OCI-LY7 (cell line): Measurements from ENCODE around the gene KRT6B. TPM values are rescaled to one million over a fixed set of nuclear protein-coding genes. Genes with fewer than 3 reads are reported as not detected.

ENCODE experiments used
- BruUV-seq: library from RNA; stranded (reverse); fragments of 400-500 nt; replicated peaks from 2 replicates; lab custom pipeline; 2021; lab: Mats Ljungman, UMichigan
- CTCF ChIA-PET: fragments of 300-600 bp; sonication (Branson Sonifier 250); formaldehyde crosslinking; loops from one replicate; lab custom pipeline; 2022; ENCODE audit warnings: antibody characterized with exemption; ENCODE audit not compliant: unreplicated experiment; lab: Charles Lee
- POLR2A ChIA-PET: fragments of 300-600 bp; sonication (Branson Sonifier 250); formaldehyde crosslinking; loops from one replicate; lab custom pipeline; 2022; ENCODE audit warnings: antibody characterized with exemption; lab: Charles Lee
- DNase-seq: peaks from one replicate; pipeline ENCODE4 v3.0.0-alpha.2; 2015; ENCODE audit warnings: low spot score
- H2AFZ ChIP-seq: fragments of 200-600 bp; sonication (generic), shearing (Covaris generic); 2 replicates; pipeline ENCODE4 v1.6.1; 2014; ENCODE audit warnings: mild to moderate bottlenecking, antibody characterized with exemption, low read length, moderate library complexity
- H3K27ac ChIP-seq: fragments of 200-600 bp; sonication (generic); 2 replicates; pipeline ENCODE4 v1.5.1; 2014; ENCODE audit warnings: mixed run types, low read depth, mild to moderate bottlenecking, moderate library complexity, low read length, inconsistent platforms; ENCODE audit not compliant: poor library complexity, severe bottlenecking
- H3K36me3 ChIP-seq: fragments of 200-600 bp; sonication (generic); 2 replicates; pipeline ENCODE4 v1.6.1; 2014; ENCODE audit warnings: mild to moderate bottlenecking, antibody characterized with exemption, low read length, moderate library complexity, mixed read lengths; ENCODE audit not compliant: insufficient read depth
- H3K4me1 ChIP-seq: fragments of 200-600 bp; sonication (generic); 2 replicates; pipeline ENCODE4 v1.5.1; 2014; ENCODE audit warnings: mild to moderate bottlenecking, low read length; ENCODE audit not compliant: insufficient read depth, poor library complexity, severe bottlenecking
- H3K4me2 ChIP-seq: fragments of 200-600 bp; sonication (generic); 2 replicates; pipeline ENCODE4 v1.6.1; 2014; ENCODE audit warnings: mild to moderate bottlenecking, low read length
- H3K4me3 ChIP-seq: fragments of 200-600 bp; sonication (generic); 2 replicates; pipeline ENCODE4 v1.5.1; 2014; ENCODE audit warnings: mild to moderate bottlenecking, low read depth, low read length; ENCODE audit not compliant: poor library complexity, severe bottlenecking
- H3K79me2 ChIP-seq: fragments of 200-600 bp; sonication (generic); 2 replicates; pipeline ENCODE4 v1.6.1; 2016; ENCODE audit warnings: low read depth, mild to moderate bottlenecking, low read length, moderate library complexity, mixed read lengths; ENCODE audit not compliant: insufficient read depth
- H3K9me2 ChIP-seq: fragments of 200-600 bp; sonication (generic); 2 replicates; pipeline ENCODE4 v1.6.1; 2016; ENCODE audit warnings: mild to moderate bottlenecking, low read length, mixed read lengths; ENCODE audit not compliant: insufficient read depth
- H3K9me3 ChIP-seq: fragments of 200-600 bp; sonication (generic); 2 replicates; pipeline ENCODE4 v1.6.1; 2014; ENCODE audit warnings: mild to moderate bottlenecking, mixed run types, low read length, mixed read lengths
- H4K20me1 ChIP-seq: fragments of 200-600 bp; sonication (generic); 2 replicates; pipeline ENCODE4 v1.6.1; 2014; ENCODE audit warnings: mild to moderate bottlenecking, antibody characterized with exemption, low read length, moderate library complexity, mixed read lengths; ENCODE audit not compliant: insufficient read depth
- EZH2phosphoT487 ChIP-seq: fragments of 200-600 bp; sonication (generic); IDR thresholded peaks from 2 replicates; pipeline ENCODE4 v1.6.1; 2018; ENCODE audit warnings: low read depth, borderline replicate concordance, mild to moderate bottlenecking, mixed run types, antibody characterized with exemption, low read length, moderate library complexity, mixed read lengths
- intact Hi-C: fragments of 100-400 bp; cut with micrococcal nuclease; formaldehyde crosslinking; loops from one replicate; pipeline ENCODE4 v1.10.0; 2022; ENCODE audit not compliant: unreplicated experiment
- total RNA-seq, 2 experiments: library from RNA; depleted of rRNA in 1 of 2; stranded (reverse); fragments of >200 nt in 1 of 2; shearing (Covaris generic) in 1 of 2; gene quantifications; 2 replicates each; pipeline ENCODE4 v1.2.3, GENCODE V29; 2014 to 2022
- TF ChIP-seq, protein P1 (sequence below): fragments of 200-600 bp; sonication (generic); conservative IDR thresholded peaks from 2 replicates; pipeline ENCODE4 v1.5.1; 2014; ENCODE audit warnings: mild to moderate bottlenecking, antibody characterized with exemption, low read length, moderate library complexity, mixed read lengths

Gene KRT6B
- total RNA-seq, 2 experiments from 2014 or later = not detected

DNA sequence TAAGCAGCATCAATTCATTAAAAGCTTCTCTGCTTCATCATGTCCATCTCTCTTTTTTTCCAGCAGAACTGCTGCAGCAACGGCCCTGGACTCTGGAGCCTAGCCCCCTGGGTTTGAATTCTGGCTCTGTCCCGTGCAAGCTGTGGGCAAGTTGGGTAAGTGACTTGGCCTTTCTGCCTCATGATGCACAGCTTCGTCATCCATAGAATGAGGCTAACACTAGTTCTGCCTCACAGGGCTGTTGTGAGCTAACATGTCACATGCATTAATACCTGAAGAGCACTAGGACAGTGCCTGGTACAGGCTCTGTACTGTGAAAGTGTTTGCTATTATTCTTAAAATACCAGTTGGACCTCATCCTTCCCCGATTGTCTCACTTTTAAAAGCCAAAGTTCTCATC is 50.0 kb downstream of the KRT6B start:
- ChIA-PET CTCF (no interaction called here), POLR2A (interaction anchor here (1.4 kb wide), 1 partner anchor 12 kb away, joined by 3 read pairs; no protein-coding TSS in a partner anchor)
- no peaks in the 10 kb centered on the region for H4K20me1 ChIP-seq
- H3K79me2 ChIP-seq = no peaks in the 10 kb centered on the region
- H3K4me2 ChIP-seq = no peak overlapping the region
- TF ChIP-seq, protein P1, sequence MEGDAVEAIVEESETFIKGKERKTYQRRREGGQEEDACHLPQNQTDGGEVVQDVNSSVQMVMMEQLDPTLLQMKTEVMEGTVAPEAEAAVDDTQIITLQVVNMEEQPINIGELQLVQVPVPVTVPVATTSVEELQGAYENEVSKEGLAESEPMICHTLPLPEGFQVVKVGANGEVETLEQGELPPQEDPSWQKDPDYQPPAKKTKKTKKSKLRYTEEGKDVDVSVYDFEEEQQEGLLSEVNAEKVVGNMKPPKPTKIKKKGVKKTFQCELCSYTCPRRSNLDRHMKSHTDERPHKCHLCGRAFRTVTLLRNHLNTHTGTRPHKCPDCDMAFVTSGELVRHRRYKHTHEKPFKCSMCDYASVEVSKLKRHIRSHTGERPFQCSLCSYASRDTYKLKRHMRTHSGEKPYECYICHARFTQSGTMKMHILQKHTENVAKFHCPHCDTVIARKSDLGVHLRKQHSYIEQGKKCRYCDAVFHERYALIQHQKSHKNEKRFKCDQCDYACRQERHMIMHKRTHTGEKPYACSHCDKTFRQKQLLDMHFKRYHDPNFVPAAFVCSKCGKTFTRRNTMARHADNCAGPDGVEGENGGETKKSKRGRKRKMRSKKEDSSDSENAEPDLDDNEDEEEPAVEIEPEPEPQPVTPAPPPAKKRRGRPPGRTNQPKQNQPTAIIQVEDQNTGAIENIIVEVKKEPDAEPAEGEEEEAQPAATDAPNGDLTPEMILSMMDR = no peak
- TF ChIP-seq EZH2phosphoT487 = no peak
- no peaks in the 10 kb centered on the region for H3K9me3 ChIP-seq
- no TSS peak for BruUV-seq
- no peaks in the 10 kb centered on the region for H3K9me2 ChIP-seq
- H3K4me1 ChIP-seq = no peaks in the 10 kb centered on the region
- no peak overlapping the region for H2AFZ ChIP-seq
- intact Hi-C loops = no loop called here
- H3K4me3 ChIP-seq = no peak overlapping the region
- no peak overlapping the region for H3K27ac ChIP-seq
- no peak for DNase-seq
- H3K36me3 ChIP-seq = no peaks in the 10 kb centered on the region

DNA sequence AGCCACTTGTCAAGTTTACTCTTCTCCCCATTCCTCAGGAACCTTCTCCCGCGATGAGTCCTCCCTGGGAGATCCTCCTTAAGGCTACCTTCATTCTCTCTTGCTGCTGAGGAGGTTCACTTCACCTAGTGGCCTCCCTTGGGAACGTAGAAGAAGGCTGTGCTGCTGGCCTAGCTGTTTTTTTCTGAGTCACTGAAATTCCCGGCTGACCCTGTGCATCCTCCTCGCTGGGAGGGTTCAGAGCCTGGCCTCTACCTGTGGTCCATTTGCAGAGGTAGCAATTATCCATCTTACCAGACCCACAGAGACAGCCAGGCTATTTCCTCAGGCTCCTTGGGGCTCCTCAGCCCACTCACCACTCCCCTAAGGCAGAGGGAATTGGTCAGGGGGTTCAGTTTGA is 50.4 kb downstream of the KRT6B start:
- H3K4me3 ChIP-seq = no peak overlapping the region
- H3K27ac ChIP-seq = no peak overlapping the region
- TF ChIP-seq, protein P1 = no peak
- no peak for TF ChIP-seq EZH2phosphoT487
- H3K9me2 ChIP-seq = no peaks in the 10 kb centered on the region
- no peak for DNase-seq
- no peaks in the 10 kb centered on the region for H4K20me1 ChIP-seq
- intact Hi-C loops = no loop called here
- no peaks in the 10 kb centered on the region for H3K79me2 ChIP-seq
- CTCF ChIA-PET = no interaction called here
- no peaks in the 10 kb centered on the region for H3K9me3 ChIP-seq
- H3K36me3 ChIP-seq = no peaks in the 10 kb centered on the region
- no TSS peak for BruUV-seq
- H2AFZ ChIP-seq = no peak overlapping the region
- no peak overlapping the region for H3K4me2 ChIP-seq
- POLR2A ChIA-PET = interaction anchor here (1.4 kb wide), 1 partner anchor 12 kb away, joined by 3 read pairs; no protein-coding TSS in a partner anchor
- H3K4me1 ChIP-seq = no peaks in the 10 kb centered on the region

DNA sequence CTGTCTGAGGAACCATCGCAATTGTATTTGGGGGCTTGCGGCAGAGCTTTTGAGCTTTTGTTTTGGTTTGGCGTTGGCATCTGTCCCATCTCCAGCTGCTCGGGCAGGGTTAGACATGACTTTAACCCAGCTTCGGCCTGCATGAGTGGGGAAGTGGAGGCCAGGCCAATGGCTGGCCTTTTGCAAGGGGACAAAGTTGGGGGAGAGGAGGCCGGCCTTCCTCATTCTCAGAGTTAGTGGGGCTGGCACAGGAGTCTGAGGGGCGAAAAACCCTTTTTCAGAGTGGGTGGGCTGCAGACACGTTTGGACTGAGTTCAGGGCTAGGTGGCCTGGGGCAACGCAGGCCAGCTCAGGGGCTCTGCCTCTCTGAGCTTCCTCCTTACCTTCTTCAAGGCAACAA is 51.0 kb downstream of the KRT6B start:
- H3K9me2 ChIP-seq = no peaks in the 10 kb centered on the region
- no peak for TF ChIP-seq EZH2phosphoT487
- TF ChIP-seq, protein P1 = no peak
- H3K79me2 ChIP-seq = no peaks in the 10 kb centered on the region
- no TSS peak for BruUV-seq
- H3K4me1 ChIP-seq = no peaks in the 10 kb centered on the region
- H3K27ac ChIP-seq = no peak overlapping the region
- intact Hi-C loops = no loop called here
- no peak overlapping the region for H2AFZ ChIP-seq
- DNase-seq = no peak
- H3K4me3 ChIP-seq = no peak overlapping the region
- ChIA-PET CTCF (no interaction called here), POLR2A (interaction anchor here (1.4 kb wide), 1 partner anchor 13 kb away, joined by 3 read pairs; no protein-coding TSS in a partner anchor)
- no peaks in the 10 kb centered on the region for H4K20me1 ChIP-seq
- H3K9me3 ChIP-seq = no peaks in the 10 kb centered on the region
- no peak overlapping the region for H3K4me2 ChIP-seq
- no peaks in the 10 kb centered on the region for H3K36me3 ChIP-seq
